Measurements from ENCODE around the gene PIK3CB.

DNA sequence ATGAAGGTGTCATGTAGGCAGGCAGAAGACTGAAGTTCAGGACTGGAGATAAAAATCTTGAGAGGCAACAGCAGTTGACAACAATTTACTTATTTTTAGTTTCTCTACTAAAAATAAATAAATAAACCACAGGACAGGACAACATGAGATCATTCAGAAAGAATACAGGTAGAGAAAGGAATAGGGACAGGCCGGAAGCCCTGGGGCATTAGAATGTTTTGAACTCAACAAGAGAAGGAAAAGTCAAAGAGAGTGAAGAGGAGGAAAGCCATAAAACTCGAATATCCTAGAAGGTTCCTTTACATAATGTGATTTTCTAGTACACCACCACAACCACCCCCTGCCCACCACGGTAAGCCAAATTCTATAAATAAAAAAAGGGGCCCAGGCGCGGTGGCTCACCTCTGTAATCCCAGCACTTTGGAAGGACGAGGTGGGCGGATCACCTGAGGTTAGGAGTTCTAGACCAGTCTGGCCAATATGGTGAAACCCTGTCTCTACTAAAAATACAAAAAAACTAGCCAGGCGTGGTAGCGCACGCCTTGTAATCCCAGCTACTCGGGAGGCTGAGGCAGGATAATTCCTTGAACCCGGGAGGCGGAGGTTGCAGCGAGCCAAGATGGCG is 4.7 kb downstream of the PIK3CB start:
- TF ChIP-seq, protein P1, sequence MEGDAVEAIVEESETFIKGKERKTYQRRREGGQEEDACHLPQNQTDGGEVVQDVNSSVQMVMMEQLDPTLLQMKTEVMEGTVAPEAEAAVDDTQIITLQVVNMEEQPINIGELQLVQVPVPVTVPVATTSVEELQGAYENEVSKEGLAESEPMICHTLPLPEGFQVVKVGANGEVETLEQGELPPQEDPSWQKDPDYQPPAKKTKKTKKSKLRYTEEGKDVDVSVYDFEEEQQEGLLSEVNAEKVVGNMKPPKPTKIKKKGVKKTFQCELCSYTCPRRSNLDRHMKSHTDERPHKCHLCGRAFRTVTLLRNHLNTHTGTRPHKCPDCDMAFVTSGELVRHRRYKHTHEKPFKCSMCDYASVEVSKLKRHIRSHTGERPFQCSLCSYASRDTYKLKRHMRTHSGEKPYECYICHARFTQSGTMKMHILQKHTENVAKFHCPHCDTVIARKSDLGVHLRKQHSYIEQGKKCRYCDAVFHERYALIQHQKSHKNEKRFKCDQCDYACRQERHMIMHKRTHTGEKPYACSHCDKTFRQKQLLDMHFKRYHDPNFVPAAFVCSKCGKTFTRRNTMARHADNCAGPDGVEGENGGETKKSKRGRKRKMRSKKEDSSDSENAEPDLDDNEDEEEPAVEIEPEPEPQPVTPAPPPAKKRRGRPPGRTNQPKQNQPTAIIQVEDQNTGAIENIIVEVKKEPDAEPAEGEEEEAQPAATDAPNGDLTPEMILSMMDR (conservative IDR thresholded peaks at IDR 0.05; ENCODE audit: low read depth, low read length) = no peak
- no peak for TF ChIP-seq EZH2 (IDR thresholded peaks at IDR 0.05; ENCODE audit: low read length, unreplicated experiment)

Data from PC-3 (cell line).